GM18909 (cell line): ENCODE measurements around the gene ECE1.

Experiments
- ATAC-seq: cut with Tn5 transposase; IDR thresholded peaks from one replicate; pipeline ENCODE4 v1.9.1; 2021; ENCODE audit warnings: mild to moderate bottlenecking; ENCODE audit not compliant: unreplicated experiment, poor library complexity

ECE1 gene

DNA sequence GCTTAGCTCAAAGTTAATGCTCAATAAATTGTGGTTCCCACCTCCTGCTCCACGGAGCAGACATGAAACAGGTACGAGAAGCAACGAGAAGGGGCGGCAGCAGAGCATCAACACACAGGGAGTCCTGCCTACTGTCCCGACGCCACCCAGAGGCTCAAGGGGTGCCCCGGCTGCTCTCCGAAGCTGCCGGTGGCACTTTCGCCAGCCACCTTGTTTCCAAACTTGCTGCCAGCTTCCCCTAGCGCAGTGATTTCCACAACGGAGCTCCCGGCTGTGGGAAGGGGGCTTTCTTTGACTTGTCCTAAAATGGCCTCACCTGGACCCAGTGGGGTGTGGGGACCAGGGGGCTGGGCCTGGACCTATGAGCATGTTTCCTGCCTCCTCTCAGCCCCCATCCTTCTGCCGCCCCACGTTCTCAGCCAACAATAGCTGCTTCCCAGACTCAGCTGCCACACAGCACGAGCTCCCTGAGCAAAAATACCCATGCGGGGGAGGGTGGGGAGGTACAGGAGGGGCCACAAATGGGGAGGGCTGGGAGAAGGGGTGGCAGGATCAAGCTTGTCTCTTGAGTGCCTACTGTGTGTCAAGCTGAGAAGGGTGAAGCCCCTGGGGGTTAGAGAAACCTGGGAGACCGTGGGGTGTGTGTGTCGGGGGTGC, 35.6 kb upstream of the ECE1 start:
- no peak for ATAC-seq

DNA sequence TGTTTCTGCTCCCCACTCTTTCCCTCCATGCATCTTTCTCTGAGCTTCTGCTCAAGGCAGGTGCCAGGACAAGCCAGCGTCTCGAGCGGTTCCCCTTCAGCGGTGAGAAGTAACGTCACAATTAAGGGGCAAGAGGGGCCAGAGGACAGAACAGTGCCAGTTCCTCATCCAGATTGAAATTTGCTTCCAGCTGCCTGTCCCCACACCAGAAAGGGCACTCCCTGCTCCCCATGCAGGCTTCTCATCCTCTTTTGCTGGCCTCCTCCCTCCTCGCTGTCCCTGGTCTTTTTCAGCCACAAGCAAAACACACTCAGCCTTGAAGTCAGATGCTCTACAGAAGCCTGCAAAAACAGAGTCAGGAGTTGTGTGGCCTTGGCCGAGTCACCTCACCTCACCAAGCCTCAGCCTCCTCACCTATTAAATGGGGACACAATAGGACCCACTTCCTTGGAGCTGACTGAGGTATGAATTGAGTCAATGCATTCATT, 35.0 kb upstream of the ECE1 start:
- no peak for ATAC-seq

DNA sequence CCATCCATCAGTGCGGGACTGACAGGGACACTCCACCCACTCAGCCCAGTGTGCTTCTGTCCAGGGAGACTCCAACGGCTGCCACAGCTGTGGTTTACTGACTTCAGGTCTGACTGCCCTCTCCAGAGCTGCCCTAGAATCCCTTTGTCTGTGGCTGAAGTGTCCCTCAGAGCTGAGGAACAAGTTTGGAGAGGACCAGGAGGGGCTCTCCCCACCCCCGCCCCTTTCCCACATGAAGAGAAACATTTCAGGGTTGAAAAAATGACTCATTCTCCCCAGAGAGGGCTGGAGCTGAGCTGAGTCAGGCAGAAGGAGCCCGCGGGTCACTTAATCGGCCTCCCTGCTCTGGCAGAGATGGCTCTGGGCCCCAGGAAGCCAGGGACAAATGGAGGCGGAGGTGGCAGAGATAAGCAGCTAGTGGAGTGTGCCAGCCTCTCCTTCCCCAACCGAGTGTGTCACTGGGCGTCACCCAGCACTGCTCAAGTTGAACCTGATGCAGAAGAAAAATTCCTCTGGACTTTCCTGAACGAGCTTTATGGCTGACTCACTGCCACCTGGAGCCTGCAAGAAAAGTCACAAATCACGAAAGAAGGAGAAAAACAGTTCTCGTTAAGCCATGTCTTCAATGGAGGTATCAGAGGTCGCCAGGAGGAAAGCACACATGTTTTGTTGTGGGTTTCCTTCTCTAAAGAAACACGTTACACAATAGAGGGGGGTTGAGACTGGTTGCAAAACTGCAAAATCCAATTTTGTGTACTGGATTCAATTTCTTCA, 34.3 kb upstream of the ECE1 start:
- ATAC-seq, result no peak

DNA sequence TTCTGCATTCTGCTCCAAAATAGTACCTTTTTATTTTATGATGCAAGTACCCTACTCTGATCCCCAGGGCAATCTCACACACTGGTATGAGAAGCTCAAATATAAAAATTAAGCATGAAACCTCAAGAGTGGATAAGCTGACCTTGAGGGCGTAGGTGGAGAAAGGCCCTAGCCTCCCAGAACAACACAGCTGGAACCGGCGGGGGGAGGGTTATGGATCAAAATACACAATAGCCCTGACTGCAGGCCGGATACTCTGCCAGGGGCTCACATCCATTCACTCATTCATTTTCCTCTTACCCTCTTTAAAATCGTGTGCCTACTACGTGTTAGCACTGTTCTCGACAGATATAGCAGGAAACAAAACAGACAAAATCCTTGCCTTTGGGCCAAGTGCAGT, 32.8 kb upstream of the ECE1 start:
- no peak for ATAC-seq

DNA sequence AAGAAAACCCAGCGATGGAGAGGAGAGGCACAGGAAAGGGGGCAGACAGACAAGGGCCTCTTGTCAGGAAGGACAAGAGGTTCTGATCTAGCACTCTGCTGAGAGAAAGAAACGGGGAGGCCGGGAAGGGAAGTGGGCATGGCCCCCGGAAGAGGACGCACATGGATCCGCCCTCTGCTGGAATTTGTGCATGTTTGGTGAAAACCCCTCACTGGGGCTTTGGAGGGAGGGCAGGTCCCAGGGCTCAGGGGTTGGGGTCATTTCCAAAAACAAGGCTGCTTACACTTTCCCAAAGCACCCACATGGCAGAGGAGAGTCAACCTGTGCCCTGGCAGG, 32.4 kb upstream of the ECE1 start:
- no peak for ATAC-seq

DNA sequence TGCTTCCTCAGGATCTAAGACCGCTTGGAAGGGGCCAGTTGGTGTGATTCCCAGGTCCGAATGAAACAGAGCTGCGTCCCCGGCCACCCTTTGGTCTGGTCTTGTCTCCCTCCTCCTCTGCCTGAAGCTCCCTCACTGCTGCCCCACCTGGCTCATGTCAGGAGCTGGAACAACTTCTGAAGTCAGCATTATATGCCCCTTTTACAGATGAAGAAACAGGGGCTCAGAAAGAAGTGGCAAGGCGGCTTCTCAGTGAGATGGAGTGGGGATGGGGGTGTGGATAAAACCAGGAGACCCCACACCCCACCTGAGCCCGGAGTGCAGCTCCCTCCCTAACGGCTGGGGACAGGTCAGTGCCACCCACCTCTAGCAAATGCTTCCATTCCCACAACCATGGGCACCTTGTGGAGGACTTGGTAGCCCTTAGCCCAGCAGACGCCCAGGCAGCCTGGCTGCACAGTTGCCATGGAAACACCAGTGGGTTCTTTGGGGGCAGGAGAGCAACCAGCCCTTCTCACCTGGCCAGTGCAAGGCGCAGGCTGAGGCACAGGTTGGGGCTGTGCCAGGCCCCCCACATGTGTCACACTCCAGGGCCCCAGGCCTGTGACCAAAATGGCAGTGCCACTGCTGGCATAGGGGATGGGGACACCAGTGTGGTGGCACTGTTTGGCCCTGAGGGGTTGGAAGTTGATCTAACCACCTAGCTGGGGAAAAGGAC, 31.9 kb upstream of the ECE1 start:
- ATAC-seq, result no peak

DNA sequence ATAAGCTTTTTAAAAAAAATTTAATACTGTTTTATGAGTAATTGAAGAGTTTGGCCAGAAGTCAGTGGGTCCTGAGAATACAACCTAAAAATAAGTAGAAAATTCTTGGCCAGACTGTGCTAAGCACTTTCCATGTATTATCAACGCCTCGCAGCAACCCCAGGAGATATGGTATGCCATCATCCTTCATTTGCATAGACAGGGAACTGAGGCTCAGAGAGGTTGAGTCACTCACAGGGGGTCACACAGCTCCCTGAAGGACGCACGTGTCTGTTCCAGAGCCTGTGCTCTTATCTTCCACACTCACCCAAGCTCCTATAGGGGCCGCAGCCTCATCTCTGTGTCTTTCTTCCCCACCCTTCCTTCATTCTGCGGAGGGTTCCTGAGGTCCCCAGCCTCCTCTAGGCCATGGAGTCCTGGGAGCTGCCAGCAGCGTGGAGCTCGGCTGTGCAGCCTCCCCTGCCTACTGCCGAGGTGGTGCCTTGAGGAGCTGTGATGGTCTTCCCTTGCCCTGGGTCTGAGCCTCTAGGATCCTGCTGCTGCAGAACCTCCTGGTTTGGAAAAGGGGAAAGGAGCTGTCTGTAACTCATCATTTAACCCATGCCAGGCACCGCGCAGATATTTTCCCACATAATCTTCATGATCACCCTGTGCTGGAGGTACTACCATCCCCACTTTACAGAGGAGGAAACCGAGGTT, 30.3 kb upstream of the ECE1 start:
- no peak for ATAC-seq

DNA sequence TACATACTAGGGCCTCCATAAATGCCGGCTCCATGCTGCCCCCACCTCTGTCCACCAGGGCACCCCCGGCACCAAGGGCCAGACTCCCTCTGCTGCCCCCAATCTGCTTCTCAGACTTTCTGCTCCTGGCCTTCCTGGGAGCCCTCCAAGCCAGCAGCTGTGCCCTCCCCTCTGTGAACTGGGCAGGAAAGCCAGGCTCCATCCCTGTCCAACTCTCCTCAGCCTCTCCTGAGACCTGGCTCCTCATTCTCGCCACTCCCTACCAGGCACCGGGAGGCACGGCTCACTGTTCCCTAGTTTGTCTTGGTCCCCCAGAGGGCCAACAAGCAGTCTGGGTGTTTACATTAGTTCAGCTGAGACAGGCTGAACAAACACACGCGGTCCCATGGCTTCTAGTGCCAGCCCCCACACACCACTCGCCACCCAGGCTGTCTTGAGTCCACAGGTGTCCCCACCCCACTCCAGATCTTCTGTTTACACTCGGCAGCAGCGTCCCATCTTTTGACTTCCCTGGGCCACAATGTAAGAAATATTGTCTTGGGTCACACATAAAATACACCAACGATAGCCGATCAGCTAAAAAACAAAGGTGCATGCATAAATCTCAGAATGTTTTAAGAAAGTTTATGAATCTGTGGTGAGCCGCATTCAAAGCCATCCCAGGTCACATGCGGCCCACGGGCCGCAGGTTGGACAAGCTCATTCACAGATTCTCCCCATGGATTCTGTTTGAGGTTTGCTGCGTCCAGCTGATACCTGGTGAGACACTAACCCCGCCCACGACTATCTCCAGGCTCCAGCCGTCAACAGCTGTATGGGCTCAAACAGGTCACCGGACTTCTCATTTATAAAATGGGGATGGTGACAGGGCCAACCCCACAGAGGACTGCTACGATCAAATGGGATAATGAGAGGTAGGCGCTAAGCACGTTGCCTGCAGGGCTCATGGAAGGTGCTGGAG, 29.5 kb upstream of the ECE1 start:
- ATAC-seq, result no peak

DNA sequence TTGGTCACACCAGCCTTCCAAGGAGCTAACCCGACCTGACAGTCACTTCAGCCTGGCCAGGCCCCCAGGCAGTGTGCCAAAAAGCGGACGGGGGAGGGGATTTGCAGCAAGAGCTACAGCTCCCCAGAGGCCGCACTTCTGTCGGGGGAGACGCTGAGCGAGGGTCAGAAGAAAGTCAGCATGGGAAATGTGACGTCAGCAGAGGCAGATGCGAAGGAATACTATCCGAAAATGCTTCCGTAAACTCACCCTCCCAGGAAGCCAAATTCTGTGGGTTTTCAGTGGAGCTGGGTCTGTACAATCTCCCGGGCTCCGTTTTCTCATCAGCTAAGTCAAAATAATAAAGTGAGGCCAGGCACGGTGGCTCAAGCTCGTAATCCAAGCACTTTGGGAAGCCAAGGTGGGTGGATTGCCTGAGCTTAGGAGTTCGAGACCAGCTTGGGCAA, 28.5 kb upstream of the ECE1 start:
- ATAC-seq, result no peak

DNA sequence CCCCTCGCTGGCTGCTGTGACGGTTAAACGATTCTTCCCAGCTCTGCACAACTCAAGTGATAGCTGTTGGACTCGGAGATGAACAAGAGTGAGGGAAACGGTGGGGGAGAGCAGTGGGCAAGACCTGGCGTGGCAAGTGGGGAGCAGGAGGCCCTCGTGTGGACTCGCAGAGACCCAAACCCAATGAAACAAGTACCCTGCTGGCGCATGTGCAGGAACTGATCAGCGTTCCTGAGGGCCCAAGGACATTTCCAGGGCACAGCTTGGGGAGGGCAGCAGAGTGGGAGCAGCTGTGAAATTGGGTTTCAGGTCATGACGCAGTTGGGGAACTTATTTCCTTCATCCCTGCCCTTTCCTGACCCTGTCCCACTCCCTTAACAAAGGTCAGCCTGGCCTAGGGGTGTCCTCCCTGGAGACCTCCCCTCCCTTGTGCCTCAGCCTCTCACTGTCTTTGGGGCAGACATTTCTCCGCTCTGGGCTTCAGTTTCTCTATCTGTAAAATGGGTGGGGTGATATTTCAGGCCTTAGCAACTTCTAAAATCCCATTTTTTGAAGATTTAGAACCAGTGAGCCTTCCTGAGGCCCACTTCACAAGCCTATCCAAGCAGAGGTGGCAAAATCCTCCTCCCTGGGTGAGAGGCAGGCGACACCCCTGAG, 27.9 kb upstream of the ECE1 start:
- no peak for ATAC-seq

DNA sequence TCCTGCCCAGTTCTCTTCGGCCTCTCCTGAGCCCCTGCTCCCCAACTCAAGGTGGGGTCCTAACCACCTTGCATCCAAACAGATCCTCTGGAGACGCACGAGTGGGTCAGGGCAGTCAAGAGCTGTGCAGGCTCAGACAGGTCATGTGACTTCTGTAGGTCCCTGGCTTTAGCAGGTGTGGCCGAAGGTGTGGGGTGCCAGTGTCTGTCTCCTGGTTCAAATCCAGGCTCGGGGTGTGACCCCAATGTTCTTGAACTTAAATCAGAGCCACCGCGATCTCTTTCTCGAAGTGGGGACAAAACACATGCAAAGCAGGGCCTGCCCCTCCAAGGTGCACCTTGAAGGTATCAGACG, 27.4 kb upstream of the ECE1 start:
- ATAC-seq, result no peak

DNA sequence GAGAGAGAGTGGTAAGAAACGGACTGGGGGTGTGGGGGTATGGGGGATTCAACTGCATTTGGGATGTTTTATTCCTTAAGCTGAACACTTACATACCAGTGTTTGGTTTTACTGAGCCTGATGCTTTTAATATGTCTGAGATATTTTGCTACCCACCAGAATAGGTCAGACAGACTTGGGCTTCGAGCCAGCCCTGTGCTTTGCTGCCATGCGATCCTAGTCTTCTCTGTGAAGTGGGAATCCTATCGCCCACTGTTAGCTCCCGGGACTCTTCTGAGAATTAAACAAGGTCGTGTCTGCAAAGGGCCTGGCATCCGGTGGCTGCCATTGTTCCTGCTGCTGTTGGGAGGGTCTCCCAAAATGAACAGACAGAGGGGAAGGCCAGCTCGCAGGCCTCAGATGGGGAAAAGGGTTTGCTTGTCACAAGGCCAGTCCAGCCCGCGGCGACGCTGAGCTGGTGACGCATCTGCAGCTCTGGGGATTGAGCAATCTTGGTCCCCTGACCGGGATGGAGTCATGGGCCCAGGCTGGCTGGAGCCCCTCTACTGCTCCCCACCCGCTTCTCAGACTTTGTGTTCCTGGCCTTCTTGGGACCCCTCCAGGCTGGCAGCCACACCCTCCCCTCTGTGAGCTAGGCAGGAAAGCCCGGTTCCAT, 26.9 kb upstream of the ECE1 start:
- no peak for ATAC-seq

DNA sequence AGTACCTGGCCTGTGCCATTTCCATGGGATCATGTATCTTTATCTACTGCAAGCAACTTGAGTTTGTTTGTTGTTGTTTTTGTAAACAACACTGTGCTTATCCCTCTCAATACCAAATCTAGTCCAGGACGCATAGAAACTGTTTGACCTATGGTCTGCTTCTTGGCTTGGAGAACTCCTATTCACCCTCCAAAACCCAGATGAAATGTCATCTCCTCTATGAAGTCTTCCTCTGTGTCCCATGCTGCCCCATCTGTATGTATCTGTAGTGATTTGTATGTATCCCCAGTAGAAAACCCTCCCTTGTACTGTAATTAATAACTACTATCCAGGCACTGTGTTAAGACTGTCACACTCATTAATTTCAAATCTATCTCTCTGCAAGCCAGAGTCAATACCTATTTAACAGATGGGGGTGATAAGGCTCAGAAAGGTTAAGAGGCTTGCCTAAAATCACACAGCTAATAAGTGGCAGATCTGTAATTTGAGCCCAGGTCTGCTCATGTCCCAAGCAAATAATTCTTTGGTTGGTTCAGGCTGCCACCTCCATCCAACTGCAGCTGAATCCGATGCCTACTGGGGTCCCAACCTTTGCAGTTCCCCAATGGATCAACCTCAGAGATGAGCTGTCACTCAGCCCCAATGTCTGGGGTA, 24.6 kb upstream of the ECE1 start:
- no peak for ATAC-seq

DNA sequence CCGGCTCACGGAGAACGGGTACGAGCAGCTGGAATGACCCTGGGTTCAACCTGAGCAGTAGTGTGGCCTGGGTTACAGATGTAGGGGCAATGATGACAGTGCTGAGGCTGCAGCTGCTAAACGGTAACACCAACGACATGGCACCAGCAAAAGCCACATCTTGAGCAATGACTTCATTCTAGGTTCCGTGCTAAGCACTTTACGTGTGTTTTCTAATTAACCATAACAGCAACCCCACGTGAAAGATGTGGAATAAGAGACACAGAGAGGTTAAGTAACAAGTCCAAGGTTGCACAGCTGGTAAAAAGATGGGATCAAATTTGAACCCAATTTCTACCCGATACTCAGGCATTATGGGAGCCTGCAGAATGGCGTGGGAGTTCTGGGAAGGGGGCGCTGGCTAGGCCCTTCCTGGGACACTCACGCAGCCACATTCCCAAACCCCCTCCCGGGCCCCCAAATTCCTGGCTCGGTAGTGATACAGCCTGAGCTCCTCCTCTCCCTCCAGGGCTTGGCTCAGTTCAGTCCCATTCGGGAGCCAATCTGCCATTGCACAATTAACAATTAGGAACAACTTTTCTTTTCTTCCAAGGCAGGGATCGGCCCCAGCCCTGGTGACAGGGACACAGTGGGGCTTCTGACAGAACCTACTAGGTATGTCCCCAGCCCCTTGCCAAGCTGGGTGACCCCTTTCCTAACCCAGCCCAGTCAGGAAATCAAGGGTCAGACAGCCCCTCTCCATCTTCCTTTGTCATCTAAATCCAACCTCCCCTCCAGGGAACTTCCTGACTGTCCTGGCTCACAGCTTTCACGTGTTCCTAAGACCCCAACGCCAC, 23.8 kb upstream of the ECE1 start:
- ATAC-seq, result no peak

DNA sequence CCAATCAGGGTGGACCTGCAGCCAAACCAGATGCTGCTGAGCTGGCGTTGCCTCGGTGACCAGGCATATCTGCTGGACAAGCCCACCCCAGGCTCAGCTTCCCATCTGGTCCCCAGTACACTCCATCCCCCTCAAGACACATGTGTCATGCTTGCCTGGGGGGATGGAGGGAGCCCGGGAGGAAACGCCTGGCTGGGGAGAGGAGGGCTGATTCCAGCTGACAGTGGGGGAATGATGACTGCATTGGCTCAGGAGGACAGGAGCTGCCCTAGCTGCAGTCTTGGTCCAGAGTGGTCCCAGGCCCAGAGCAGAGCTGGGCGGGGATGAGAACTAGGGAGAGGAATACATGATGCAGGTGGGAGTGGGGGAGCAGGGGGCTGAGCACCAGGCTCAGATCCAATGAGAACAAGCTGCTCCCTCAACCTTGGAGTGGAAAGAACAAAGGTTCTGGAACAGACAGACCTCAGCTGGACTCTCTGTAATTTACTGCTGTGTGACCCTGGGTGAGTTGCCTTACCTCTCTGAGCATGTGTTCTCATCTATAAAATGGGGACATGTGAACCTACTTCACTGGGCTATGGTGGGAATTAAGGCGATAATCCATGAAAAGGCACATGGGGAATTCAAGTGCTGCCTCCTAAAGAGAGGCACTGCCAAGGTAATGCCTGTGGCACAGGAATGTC, 23.1 kb upstream of the ECE1 start:
- ATAC-seq, result no peak

DNA sequence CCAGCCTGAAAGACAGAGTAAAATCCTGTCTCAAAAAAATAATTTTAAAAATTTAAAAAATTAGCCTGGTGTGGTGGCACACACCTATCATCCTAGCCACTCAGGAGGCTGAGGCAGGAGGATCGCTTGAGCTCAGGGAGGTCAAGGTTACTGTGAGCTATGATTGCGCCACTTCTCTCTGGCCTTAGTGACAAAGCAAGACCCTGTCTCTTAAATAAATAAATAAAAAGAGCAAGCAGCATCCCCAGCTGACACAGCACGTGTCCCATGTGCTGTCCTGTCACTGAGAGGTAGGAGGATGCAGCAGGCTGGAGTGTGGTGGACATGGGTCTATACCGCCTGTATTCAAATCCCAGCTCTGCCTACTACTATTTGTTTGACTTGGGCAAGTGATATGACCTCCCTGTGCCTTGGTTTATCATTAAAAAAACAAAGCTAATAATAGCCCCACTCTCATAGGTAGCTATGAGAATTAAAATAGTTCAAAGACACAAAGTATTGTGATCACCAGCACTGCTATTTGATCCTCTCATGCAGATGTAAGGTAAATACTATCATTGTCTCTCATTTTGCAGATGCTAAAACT, 22.2 kb upstream of the ECE1 start:
- no peak for ATAC-seq

DNA sequence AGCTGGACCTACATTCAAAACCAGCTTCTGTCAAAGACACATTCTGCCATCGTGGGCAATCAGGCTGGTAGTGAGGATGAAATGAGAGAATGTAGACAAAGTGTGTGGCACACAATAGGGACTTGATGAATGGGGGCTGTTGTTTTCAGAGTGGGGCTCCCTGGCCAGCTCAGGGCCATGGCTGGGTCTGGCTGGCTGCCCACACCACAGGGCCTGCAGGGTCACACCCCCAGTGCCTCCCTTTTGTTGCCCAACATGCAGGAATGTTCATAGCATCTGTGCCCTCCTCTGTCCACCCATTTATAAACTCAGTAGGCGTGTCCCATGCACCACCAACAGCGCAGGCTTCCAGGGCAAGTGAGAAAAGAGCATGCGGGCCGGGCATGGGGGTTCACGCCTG, 20.8 kb upstream of the ECE1 start:
- no peak for ATAC-seq
